Measurements from ENCODE around the gene ECE2.
"Not testable (repeated sequence)": the region's sequence is repeated elsewhere in the genome, so short reads cannot be mapped to it uniquely, and the experiment has no call there.

ECE2 gene

DNA sequence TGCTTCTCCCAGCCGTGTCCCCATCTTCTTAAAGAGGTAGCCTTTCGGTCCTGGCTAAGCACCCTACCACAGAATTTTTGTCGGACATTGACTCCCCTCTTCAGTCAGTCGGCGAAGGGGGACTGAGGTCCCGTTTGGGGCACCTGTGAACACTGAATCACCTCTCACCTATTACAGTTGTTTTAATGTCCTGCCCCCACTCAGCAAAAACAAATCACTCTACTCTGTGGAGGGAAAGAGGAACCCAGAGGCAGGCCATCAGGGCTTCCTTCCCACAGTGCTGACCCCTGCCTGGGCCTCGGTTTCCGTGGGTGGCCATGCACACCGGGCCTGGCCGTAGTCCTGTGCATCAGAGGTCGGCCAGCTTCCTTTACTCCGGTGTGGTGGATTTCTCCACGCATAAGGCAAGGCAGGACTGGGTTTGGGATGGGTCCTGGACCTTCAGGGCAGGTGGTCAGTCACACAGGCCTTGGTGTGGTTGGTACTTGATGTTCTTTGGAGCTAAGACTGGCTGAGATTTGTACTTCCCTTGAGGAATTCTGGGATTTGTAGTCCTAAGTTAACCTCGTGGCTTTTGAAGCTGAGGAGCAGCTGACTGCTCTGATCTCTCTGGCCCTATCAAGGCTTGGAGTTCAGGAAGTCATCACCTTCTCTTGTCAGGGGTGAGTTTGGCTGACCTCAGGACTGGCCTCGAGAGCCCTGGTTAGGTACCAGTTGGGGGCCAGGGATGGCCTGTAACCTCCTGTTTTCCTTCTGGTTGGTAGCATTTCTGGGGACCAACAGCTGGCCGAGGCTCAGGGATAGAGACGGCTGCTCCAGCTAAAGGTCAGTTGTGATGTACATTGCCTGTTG lies 61.0 kb downstream of the ECE2 start:
- no peak for DNase-seq (ENCODE audit: low read depth)

DNA sequence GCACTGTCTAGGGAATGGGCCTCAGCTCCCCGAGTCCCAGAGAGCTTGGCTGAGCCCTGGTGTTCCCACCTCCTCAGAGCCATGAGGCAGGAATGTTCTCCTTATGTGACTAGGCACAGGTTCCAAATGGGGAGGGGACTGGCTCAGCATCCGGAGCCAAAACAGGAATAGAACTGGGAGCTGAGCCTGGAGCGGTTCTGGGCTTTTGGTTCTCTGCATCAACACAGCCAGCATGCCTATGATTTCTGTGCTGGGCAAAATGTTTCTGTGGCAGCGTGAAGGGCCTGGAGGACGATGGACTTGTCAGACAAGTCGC lies 61.5 kb downstream of the ECE2 start, which contains the start of gene FAM131A:
TSS of gene FAM131A (plus strand) at position 202 of the 316 bp plus-strand sequence. CDS start at position 233, 31 bp downstream.
- no peak for DNase-seq (ENCODE audit: low read depth)

DNA sequence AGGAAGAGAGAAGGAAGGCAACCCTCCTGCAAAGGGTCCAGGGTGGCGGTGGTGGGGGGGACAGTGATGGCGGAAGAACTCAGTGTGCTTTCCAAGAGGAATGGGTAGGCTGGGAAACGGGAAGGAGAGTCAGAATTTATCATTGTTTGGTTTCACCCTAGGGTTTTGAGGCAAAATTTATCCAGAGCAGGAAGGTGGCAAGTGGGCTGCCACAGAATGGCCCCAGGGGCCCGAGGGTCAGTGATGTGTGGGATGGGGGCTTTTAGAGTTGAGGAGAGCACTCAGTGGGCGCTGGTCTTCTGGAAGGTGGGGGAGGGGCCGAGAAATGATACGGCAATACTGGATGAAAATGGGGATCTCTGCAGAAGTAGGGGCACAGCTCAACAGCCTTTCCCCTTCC lies 62.2 kb downstream of the ECE2 start:
- DNase-seq (ENCODE audit: low read depth), result no peak

DNA sequence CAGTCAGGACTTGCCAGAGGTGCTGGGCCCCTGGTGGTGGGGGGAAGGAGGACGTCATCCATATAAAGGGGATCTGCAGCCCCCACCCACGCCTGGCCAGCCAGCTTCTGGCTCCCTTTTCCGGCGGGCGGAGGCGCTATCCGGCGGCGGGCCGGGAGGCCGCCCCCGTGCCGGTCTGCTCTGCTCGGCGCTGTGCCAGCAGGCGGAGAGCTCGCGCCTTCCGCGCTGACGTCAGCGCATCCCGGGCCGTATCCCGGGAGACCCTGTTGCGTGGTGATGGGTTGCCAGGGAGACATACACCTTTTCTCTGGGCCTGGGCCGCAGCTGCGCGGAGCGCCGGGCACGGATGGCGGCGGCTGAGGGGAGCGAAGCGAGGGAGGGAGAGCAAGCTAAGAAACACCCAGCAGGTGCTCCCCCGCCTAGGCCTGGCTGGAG lies 62.7 kb downstream of the ECE2 start:
- DNase-seq (ENCODE audit: low read depth), result no peak

DNA sequence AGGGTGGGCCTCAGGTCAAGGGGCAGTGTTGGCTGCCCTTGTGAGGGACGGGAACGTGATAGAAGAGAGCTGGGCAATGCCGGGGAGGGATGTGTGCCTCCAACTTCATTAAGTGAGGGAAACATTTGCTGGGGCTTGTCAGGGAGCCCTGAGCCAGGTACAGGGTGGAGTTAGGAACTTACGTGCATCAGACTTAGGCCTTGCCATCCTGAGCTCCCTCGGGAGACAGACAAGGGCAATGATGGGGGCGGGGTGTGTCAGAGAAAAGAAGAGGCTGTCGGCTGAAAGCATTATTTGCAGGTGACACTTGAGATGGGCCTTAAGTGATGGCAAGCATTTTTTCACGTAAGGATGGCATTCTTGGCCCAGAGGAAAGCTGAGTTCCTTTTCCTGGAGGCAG lies 63.2 kb downstream of the ECE2 start:
- DNase-seq (ENCODE audit: low read depth), result no peak

DNA sequence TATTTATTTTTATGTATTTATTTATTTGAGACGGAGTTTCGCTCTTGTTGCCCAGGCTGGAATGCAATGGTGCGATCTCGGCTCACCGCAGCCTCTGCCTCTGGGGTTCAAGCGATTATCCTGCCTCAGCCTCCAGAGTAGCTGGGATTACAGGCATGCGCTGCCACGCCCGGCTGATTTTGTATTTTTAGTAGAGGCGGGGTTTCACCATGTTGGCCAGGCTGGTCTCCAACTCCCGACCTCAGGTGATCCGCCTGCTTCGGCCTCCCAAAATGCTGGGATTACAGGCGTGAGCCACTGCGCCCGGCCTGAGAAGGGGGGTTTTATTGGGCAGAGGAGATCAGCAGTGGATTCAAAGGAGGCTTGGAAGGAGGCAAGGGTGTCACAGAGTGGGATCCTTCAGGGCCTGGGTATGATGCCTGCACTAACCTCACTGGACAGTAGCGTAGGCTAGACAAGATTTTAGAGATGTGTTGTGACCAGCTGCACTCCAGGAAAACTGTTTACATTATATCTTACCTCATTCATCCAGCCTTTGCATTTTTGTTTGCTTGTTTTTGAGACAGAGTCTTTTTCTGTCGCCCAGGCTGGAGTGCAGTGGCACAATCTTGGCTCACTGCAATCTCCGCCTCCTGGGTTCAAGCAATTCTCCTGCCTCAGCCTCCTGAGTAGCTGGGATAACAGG lies 63.8 kb downstream of the ECE2 start:
- not testable (repeated sequence) for DNase-seq (ENCODE audit: low read depth)

DNA sequence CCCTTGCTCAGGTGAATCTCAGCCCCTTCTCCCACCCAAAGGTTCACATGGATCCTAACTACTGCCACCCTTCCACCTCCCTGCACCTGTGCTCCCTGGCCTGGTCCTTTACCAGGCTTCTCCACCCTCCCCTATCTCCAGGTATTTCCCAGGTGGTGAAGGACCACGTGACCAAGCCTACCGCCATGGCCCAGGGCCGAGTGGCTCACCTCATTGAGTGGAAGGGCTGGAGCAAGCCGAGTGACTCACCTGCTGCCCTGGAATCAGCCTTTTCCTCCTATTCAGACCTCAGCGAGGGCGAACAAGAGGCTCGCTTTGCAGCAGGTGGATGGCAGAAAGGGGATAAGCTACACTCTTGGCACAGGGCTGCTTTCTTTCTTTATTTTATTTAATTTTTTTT lies 66.1 kb downstream of the ECE2 start:
- DNase-seq (ENCODE audit: low read depth), result no peak
